Stomach (tissue), 4 donors: ENCODE results near the gene MBP.

Source experiments
- EP300 ChIP-seq: sonication (generic); formaldehyde crosslinking; IDR thresholded peaks from one replicate; pipeline ENCODE4 v1.6.1; 2017; ENCODE audit warnings: antibody characterized with exemption
- POLR2A ChIP-seq, 4 donors: fragments of 450-650 bp; IDR thresholded peaks; one replicate each; pipeline ENCODE4 v1.6.1; 2016; ENCODE audit warnings: antibody characterized with exemption in 4 of 4, control low read depth in 2 of 4, mild to moderate bottlenecking in 1 of 4, moderate library complexity in 1 of 4
- POLR2AphosphoS5 ChIP-seq, 3 donors: sonication (generic); formaldehyde crosslinking; IDR thresholded peaks; one replicate each; pipeline ENCODE4 v1.6.1; 2016; ENCODE audit warnings: antibody characterized with exemption in 3 of 3
- TF ChIP-seq, protein P1 (sequence below), 7 experiments: fragments of 450-650 bp in 4 of 7; fragments of 200-600 bp in 3 of 7; sonication (generic) in 3 of 7; IDR thresholded peaks; one replicate each; pipeline ENCODE4 v1.5.1; 2016 to 2019; ENCODE audit warnings: antibody characterized with exemption in 7 of 7, control low read depth in 2 of 7, mild to moderate bottlenecking in 1 of 7

DNA sequence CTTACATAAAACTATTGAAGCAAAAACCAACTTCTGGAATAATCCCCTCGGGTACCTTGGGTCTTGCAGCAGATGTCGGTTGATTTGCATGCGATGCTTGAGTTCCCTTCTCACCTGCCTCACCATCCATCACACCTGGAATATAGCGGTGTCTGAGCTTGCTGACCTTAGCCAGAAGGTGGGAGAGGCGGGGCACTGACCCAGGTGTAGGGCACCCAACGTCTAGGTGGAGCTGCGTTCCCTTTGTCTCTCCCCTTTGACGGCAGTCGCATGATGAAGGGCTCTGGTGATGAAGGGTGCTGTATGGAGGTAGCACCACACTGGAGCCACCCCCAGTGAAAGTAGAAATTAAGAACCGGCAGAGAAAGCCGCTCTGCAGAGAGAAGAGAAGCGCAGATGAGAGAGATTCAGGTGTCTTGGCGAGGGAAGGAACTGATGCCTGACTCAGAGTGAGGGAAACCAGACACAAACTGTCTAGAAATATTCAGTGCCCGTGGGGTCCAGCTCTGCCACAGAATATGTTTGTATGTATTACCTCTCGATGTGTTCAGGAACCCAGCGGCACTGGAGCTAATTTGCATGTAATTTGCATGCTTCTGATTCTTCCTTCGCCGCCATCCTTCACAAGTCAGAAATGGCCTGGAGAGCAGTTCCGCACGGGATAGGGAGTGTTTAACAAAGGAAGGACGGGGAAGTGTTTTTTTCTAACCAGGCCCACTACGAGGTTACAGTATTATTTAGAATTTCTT lies 19.4 kb upstream of the MBP start:
- TF ChIP-seq, protein P1, sequence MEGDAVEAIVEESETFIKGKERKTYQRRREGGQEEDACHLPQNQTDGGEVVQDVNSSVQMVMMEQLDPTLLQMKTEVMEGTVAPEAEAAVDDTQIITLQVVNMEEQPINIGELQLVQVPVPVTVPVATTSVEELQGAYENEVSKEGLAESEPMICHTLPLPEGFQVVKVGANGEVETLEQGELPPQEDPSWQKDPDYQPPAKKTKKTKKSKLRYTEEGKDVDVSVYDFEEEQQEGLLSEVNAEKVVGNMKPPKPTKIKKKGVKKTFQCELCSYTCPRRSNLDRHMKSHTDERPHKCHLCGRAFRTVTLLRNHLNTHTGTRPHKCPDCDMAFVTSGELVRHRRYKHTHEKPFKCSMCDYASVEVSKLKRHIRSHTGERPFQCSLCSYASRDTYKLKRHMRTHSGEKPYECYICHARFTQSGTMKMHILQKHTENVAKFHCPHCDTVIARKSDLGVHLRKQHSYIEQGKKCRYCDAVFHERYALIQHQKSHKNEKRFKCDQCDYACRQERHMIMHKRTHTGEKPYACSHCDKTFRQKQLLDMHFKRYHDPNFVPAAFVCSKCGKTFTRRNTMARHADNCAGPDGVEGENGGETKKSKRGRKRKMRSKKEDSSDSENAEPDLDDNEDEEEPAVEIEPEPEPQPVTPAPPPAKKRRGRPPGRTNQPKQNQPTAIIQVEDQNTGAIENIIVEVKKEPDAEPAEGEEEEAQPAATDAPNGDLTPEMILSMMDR (IDR thresholded peaks at IDR 0.05): no peak
- TF ChIP-seq POLR2AphosphoS5 (IDR thresholded peaks at IDR 0.05) (no peak), POLR2A (IDR thresholded peaks at IDR 0.05) (no peak), EP300 (no peak)
